Keratinocyte (primary cell): ENCODE results near the gene ZGPAT. TPM values are rescaled to one million over a fixed set of nuclear protein-coding genes. Genes with fewer than 3 reads are reported as not detected.

Source experiments
- DNase-seq: peaks from one replicate; pipeline ENCODE4 v3.0.0-alpha.2; 2011; ENCODE audit warnings: low read depth, missing footprints, low spot score
- FAIRE-seq: peaks from 2 replicates; lab custom pipeline; 2011; peaks lifted over from hg19 to GRCh38; lab: Jason Lieb, UNC
- H2AFZ ChIP-seq: 2 replicates; pipeline ENCODE4 v1.6.0; 2012; ENCODE audit warnings: low read length, control low read depth, inconsistent platforms; ENCODE audit not compliant: control insufficient read depth
- H3K27ac ChIP-seq: 2 replicates; pipeline ENCODE4 v1.5.1; 2011; ENCODE audit warnings: low read length; ENCODE audit not compliant: control insufficient read depth, insufficient read depth
- H3K27me3 ChIP-seq: 3 replicates; pipeline ENCODE4 v1.6.0; 2011; ENCODE audit warnings: low read length; ENCODE audit not compliant: control insufficient read depth, insufficient read depth; ENCODE audit errors: extremely low read depth
- H3K36me3 ChIP-seq, 2 experiments: 2 replicates in 1 of 2; 3 replicates in 1 of 2; pipeline ENCODE4 v1.5.1; 2011; ENCODE audit warnings: low read length in 2 of 2, mild to moderate bottlenecking in 1 of 2; ENCODE audit not compliant: control insufficient read depth in 2 of 2, insufficient read depth in 2 of 2; ENCODE audit errors: extremely low read depth in 1 of 2
- H3K4me1 ChIP-seq: 3 replicates; pipeline ENCODE4 v1.5.1; 2011; ENCODE audit warnings: low read length; ENCODE audit not compliant: control insufficient read depth, insufficient read depth; ENCODE audit errors: extremely low read depth
- H3K4me2 ChIP-seq: 3 replicates; pipeline ENCODE4 v1.6.0; 2011; ENCODE audit warnings: low read depth, low read length; ENCODE audit not compliant: control insufficient read depth, insufficient read depth; ENCODE audit errors: extremely low read depth
- H3K4me3 ChIP-seq, 3 experiments: fragments of 200-600 bp in 1 of 3; sonication (generic) in 1 of 3; 2 replicates in 2 of 3; 3 replicates in 1 of 3; pipeline ENCODE4 v1.5.1; 2011 to 2016; ENCODE audit warnings: low read length in 3 of 3, mild to moderate bottlenecking in 3 of 3, control low read depth in 2 of 3, inconsistent platforms in 1 of 3, low read depth in 1 of 3, mixed read lengths in 1 of 3, mixed run types in 1 of 3, moderate library complexity in 1 of 3; ENCODE audit not compliant: control insufficient read depth in 2 of 3, insufficient read depth in 2 of 3; ENCODE audit errors: extremely low read depth in 1 of 3
- H3K79me2 ChIP-seq: 2 replicates; pipeline ENCODE4 v1.6.0; 2012; ENCODE audit warnings: low read length; ENCODE audit not compliant: control insufficient read depth, insufficient read depth
- H3K9ac ChIP-seq: 3 replicates; pipeline ENCODE4 v1.6.0; 2011; ENCODE audit warnings: low read length; ENCODE audit not compliant: control insufficient read depth, insufficient read depth; ENCODE audit errors: extremely low read depth
- H3K9me1 ChIP-seq: 3 replicates; pipeline ENCODE4 v1.6.0; 2011; ENCODE audit warnings: low read length; ENCODE audit not compliant: control insufficient read depth, insufficient read depth; ENCODE audit errors: extremely low read depth
- H3K9me3 ChIP-seq: 2 replicates; pipeline ENCODE4 v1.5.1; 2012; ENCODE audit warnings: low read depth, low read length; ENCODE audit not compliant: control insufficient read depth
- H4K20me1 ChIP-seq: 3 replicates; pipeline ENCODE4 v1.6.0; 2011; ENCODE audit warnings: low read length; ENCODE audit not compliant: control insufficient read depth, insufficient read depth; ENCODE audit errors: extremely low read depth
- CTCF ChIP-seq, 3 experiments: IDR thresholded peaks in 1 of 3; conservative IDR thresholded peaks in 1 of 3; optimal IDR thresholded peaks in 1 of 3; 2 replicates in 2 of 3; 3 replicates in 1 of 3; pipeline versions ENCODE3 to v1.5.1; 2011; ENCODE audit warnings: low read length in 3 of 3, mild to moderate bottlenecking in 3 of 3, moderate library complexity in 2 of 3, control low read depth in 1 of 3, inconsistent platforms in 1 of 3; ENCODE audit not compliant: insufficient read depth in 2 of 3; ENCODE audit errors: extremely low read depth in 1 of 3
- EZH2 ChIP-seq: IDR thresholded peaks from one replicate; pipeline ENCODE4 v1.6.1; 2012; ENCODE audit warnings: inconsistent platforms, mild to moderate bottlenecking, low read length, moderate library complexity
- dilution Hi-C: fragments of 300-500 bp; cut with MboI; formaldehyde crosslinking; loops from one replicate; pipeline ENCODE4 v1.7.0; 2020; ENCODE audit warnings: low sequenced_read_pairs; ENCODE audit not compliant: extremely low pct_ligation_motif_present
- polyA plus RNA-seq, 5 experiments: library from polyadenylated mRNA; depleted of rRNA in 3 of 5; stranded (reverse) in 3 of 5; stranded (forward) in 1 of 5; unstranded in 1 of 5; fragments of >200 nt; gene quantifications; 1 replicate in 1 of 5; 2 replicates in 3 of 5; 3 replicates in 1 of 5; pipeline versions ENCODE4 v1.2.1 to v1.2.3, GENCODE V29; 2011 to 2012; ENCODE audit warnings: missing spikeins in 2 of 5, low read depth in 1 of 5, low replicate concordance in 1 of 5

Gene ZGPAT
- polyA plus RNA-seq, 1 donor (not counting 4 experiments of a cell fraction or from before 2014, with no cell fraction given): 7.8 TPM

- Histone ChIP-seq H3K9me3 (no peaks in the 10 kb centered on the region), H3K27me3 (peaks cover 8% of the 10 kb centered on the region), H3K4me1 (peaks cover 7% of the 10 kb centered on the region), H4K20me1 (no peaks in the 10 kb centered on the region), H3K9me1 (no peaks in the 10 kb centered on the region), H3K27ac (no peak overlapping the region), H2AFZ (no peak overlapping the region), H3K4me2 (no peak overlapping the region), H3K9ac (no peak overlapping the region), H3K79me2 (no peaks in the 10 kb centered on the region), H3K36me3 (no peaks in the 10 kb centered on the region), H3K4me3 (no peak overlapping the region)
- dilution Hi-C loops: no loop called here
- FAIRE-seq (no peak), DNase-seq (no peak)
- TF ChIP-seq EZH2: no peak
- TF ChIP-seq CTCF (optimal IDR thresholded peaks at IDR 0.05 in 1 of 3, IDR thresholded peaks at IDR 0.05 in 1 of 3, conservative IDR thresholded peaks at IDR 0.05 in 1 of 3; ENCODE audit: extremely low read depth in 1 of 3, insufficient read depth in 2 of 3, low read length in 3 of 3): no peak
Observed at GRCh38 chr20:63768591-63769515, 61.0 kb downstream of the ZGPAT start.

- FAIRE-seq: no peak
- Histone ChIP-seq H3K79me2 (no peaks in the 10 kb centered on the region), H3K36me3 (no peaks in the 10 kb centered on the region), H3K27ac (no peak overlapping the region), H3K4me3 (no peak overlapping the region), H3K9me1 (no peaks in the 10 kb centered on the region), H4K20me1 (no peaks in the 10 kb centered on the region), H3K27me3 (peaks cover 12% of the 10 kb centered on the region), H2AFZ (no peak overlapping the region), H3K4me2 (no peak overlapping the region), H3K9me3 (no peaks in the 10 kb centered on the region), H3K9ac (no peak overlapping the region), H3K4me1 (peaks cover 7% of the 10 kb centered on the region)
- TF ChIP-seq CTCF (optimal IDR thresholded peaks at IDR 0.05 in 1 of 3, IDR thresholded peaks at IDR 0.05 in 1 of 3, conservative IDR thresholded peaks at IDR 0.05 in 1 of 3; ENCODE audit: extremely low read depth in 1 of 3, insufficient read depth in 2 of 3, low read length in 3 of 3): no peak
- TF ChIP-seq EZH2: no peak
- dilution Hi-C loops: no loop called here
- no peak for DNase-seq
Observed at GRCh38 chr20:63769891-63770474, 62.1 kb downstream of the ZGPAT start.
